A204.1 (cell line): Measurements from ENCODE around the gene UBE2I.

ENCODE experiments used
- FAIRE-seq: peaks from 2 replicates; lab custom pipeline; 2012; peaks lifted over from hg19 to GRCh38; lab: Jason Lieb, UNC

Gene UBE2I

GRCh38 chr16:1330931-1331711 lies 21.7 kb downstream of the UBE2I start:
- FAIRE-seq: no peak

DNA sequence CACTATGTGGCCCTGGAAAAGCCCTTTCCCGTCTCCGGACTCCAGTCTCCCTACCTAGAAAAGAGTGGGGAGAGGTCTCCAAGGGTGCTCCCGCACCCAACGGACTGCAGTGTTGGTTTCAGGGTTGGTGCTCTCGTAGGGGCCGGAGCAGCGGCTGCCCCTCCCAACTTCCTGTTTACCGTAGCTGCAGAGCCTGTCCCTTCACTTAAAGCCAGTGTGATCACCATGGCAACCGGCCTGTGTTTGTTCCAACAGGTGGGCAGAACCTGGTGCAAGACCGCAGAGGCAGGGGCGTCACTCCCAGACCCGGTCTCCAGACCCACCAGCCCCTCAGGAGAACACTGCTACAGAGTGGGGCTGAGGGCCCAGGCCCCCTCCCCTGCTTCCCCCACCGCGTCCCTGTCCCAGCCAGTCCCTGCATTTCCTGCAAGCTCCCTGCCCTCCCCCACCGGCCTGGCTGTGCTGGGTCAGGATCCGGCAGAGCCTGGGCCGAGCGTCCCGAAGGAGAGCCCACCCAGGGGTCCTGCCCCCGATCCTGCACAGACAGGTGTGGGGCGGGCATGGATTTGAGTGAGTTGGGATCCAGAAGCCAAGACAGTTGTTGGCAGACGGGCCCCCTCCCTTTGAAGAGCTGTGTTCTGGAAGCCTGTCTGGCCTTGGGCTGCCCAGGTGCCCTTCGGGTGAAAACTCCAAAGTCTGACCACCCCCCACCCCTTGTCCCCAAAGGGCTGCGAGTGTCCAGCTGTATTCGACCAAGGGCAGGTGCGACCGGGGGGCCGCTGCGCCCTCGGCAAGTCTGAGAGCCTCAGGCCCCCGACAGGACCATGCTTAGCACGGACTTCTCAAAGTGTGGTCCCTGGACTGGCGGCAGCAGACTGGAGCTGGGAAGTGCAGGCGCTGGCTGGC lies 22.5 kb downstream of the UBE2I start:
- FAIRE-seq: no peak

DNA sequence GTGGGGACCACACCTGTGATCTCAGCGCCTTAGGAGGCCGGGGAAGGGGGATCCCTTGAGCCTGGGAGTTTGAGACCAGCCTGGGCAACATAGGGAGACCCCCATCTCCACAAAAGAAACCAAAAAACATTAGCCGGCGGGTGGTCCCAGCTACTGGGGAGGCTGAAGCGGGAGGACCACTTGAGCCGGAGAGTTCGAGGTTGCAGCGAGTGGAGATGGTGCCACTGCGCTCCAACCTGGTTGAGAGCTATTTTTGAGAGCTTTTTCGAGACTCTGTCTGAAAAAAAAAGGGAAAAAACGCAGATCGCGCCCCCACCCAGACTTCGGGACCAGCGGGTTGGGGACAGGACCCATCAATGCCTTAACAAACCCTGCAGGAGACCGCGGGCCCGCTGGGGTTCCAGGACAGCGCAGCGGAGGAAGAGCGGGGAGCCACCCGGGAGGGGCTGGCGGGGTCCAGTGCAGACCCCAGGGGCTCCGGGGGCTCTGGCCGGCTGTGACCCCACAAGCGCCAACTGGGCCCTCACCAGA lies 23.2 kb downstream of the UBE2I start:
- FAIRE-seq: no peak

DNA sequence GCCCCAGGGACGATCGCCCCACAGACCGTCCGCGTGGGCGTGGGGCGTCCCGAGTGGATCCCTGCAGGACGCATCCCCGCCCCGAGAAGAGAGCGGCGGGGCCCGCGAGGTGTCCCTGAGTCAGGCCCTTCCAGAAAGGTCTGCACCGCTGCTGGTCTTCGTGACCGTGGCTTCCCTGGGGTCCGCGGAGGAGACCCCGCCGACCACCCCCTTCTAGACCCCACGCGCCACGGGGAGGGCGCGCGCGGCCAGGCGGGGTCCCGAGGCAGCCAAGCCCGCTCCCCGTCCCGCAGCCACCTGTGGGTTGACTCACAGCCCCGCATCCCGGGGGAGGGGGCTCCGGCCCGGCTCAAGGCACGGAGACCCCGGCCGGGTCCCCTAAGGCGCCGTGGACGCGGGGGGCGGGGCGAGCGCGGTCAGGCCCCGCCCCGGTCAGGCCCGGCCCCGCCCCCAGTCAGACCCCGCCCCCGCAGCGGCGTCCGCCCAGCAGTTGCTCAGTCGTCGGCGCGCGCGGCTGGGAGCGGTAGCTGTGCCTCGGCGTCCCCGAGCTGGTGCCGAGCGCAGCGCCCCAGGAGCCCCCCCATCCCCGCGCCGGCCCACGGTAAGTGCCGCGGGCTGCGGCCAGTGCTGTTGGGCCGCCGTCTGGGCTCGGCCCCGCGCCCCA lies 23.8 kb downstream of the UBE2I start, which contains the start of gene BAIAP3:
Gene BAIAP3, plus strand, starts transcription at position 497 of the 664 bp plus-strand sequence. CDS start 4,905 bp downstream, outside the sequence.
- FAIRE-seq: no peak

DNA sequence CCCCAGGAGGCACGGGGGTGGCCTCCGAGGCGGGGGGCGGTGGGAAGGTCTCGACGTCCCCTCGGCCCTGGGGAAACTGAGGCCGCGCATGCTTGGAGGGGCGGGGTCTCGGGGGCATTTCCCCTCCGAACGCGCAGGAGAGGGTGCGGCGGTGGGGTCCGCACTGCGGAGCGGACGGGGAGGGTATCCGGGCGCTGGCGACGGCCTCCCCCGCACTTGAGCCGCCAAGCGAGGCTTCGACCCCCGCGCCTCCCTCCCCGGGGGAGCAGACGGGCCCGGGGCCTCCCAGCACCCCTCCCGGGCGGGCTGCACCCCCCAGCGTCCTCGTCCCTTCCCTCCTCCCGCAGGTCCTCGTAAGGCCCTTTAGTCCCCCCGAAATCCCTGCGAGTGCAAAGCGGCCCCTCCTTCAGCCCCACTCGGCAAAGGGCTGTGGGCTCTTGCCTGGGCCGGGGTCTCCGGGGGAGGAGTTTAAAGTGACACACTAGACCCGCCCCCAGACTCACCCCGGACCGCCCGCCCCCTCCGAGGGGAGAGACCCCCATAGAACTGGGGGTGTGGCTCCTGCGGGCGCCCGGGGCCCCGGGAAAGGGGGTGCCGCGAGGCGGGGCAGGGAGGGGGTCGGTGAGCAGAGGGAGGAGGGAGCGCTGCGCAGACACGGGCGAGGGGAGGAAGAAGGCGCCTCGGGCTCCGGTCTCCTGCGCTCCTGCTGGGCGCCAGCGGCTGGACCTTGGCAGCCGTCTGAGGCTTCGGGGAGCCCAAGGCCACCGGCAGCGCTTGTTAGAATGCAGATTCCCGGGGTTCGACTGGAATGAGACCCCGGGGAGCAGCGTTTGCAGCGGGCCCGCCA lies 24.6 kb downstream of the UBE2I start:
- FAIRE-seq: no peak

DNA sequence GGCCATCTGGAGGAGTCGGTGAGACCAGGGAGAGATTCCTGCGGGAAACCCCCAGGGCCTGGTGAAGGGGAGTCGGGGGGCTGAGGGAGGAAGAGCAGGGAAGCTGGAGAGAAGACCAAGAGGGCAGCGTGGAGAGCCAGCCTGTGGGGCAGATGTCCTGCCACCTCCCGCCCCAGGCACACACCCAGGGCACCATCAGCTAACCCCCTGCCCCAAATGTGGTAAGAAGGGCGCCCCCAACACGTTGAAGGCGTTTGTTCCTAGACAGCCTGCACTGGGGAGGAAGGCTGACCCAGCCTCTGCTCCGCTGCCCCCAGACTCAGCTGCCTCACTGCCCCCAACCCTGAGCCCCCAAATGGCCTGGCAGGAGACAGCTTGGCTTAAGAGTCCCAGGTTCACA lies 25.3 kb downstream of the UBE2I start:
- no peak for FAIRE-seq

DNA sequence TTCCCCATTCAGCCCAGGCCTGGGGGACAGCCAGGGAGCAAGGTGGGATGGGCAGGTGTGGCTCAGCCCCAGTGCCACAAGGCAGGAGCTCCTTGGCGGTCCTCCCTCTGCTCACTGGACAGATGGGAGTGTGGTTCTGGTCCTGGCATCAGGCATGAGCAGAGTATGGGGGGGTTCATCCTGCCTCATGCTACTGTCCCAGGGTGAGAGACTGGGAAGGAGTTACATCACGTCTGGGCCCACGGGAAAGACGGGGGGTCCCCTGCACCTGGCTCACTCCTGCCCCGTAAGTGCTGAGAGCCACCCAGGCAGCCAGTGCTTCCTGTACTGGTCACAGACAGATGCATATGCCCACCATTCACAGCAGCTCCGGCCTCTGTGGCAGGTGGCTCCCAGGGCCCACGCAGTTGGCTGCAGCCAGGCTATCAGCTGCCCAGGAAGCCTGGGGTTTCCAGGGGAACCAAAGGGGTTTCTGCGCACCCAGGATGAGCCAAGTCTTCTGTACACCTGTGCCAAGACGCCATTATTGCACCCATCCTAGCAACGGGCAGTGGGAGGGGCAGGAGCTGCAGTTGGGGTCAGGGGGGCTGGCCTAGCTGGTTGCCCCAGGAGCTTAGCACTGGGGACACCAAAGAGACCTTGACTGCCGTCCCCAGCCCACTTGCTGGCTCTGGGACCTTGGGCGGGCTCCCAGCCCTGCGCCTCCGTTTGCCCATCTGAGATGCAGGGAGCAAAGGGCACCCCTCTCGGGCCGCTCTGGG lies 26.0 kb downstream of the UBE2I start:
- no peak for FAIRE-seq

DNA sequence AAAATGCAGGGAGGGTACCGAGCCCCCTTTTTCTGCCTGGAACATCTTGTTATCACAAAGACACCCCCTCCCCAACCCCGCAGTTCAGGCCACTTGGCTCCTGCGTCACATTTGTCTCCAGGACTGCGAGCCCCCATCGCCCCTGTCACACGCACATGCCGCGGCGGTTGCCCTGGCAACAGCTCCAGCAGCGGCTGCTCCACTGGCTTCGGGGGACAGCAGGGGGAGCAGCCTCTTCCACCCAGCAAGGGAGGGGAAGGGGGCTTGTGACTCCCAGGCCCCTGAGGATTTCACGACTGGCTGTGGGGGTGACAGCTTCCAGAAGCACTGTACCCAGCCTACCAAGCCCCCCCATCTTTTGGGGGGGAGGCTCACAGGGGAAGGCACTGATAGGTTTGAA lies 26.6 kb downstream of the UBE2I start:
- FAIRE-seq: no peak

DNA sequence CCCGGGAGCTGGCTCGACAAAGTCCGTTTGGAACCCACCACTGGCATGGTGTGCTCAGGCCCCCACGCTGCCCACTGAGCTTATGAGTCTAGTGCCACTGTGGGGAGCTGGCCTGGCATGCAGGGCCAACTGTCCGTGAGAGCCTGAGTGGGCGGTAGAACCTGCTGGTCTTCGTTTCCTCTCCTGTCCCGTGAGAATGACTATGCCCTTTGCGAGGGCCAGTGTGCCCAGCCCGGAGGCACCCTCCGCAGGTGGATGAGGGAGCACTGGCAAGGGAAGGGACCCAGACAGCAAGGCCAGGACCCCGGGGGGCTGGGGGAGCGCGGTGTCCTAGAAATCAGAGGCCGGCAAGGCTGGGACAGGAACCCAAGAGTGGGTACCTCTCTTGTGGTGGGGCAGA lies 27.2 kb downstream of the UBE2I start:
- no peak for FAIRE-seq

GRCh38 chr16:1337486-1337885 lies 28.1 kb downstream of the UBE2I start:
- FAIRE-seq: no peak

DNA sequence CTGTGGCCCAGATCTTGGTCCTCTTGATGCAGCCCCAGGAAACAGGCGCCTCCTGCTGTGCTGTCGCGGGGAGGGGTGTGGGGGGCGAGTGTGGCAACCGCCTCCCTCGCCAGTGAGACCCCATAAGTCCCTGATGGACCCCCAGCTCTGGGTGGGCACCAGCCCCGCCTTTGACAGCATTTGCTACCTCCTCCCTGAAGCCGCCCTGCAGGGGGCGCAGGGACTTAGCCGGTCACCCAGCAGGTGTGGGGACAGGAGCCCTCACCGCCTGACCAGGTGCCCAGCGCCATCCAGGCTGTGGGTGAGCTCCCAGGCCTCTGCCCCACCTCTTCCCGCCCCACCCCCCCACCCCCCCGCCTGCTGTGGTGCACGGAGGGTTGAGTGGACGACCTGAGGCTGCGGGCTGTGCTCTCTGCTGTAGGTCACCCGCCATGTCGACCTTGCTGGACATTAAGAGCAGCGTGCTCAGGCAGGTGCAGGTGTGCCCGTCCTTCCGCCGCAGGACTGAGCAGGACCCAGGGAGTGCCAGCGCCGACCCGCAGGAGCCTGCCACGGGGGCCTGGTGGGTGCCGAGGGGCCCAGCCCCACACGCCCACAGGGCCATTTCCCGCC lies 28.8 kb downstream of the UBE2I start:
- no peak for FAIRE-seq

DNA sequence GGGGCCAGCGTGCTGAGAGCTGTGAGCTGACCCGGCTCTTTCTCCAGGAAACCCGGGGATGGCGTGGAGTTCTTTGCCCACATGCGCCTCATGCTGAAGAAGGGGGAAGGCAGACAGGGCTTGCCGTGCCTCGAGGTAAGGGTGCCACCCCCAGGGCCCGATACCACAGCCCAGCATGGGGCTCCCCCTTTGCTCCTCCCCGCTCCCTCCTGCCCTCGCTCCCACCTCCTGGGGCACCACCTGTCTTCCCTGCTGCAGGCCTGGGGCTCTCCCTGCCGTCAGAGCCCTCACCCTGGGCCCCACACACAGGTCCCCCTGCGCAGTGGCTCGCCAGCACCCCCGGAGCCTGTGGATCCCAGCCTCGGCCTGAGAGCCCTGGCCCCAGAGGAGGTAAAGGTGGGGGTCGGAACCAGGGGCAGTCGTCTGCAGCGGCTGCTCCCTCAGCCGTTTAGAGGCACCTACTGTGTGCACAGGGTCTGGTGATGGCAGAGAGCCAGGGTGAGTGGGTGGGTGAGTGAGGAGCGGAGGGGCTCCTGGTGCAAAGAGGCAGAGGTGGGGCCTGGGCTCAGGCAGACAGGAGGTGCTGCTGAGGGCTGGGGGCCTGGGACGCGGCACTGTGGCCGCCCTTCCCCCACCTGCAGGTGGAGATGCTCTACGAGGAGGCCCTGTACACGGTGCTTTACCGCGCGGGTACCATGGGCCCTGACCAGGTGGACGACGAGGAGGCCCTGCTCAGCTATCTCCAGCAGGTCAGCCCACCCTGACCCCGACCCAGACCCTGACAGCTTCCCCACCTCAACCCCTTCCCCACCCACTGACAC lies 29.6 kb downstream of the UBE2I start:
- no peak for FAIRE-seq

DNA sequence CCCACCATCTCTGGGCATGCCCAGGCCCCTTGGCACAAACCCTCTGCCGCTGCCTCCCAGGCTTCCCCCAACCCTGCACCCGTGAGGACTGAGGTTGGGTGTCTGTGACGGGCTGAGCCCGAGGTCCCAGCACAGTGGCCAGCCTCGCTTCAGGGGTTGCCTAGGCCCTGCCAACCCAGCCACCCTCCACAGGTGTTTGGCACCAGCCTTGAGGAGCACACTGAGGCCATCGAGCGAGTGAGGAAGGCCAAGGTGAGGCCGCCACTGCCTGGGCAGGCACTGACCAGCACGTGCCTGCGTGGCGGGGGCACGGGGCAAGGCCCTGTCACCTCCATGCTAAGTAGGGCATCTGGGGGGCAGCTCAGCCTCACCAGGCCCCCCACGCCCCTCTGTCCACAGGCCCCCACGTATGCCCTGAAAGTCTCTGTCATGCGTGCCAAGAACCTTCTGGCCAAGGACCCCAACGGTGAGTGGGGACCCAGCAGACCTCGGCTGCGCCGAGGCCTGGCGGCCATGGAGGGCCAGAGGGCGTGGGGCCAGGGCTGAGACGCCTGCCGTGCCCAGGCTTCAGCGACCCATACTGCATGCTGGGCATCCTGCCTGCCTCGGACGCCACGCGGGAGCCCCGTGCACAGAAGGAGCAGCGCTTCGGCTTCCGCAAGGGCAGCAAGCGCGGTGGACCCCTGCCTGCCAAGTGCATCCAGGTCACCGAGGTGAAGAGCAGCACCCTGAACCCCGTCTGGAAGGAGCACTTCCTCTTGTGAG lies 31.5 kb downstream of the UBE2I start:
- no peak for FAIRE-seq

- no peak for FAIRE-seq
Measured at GRCh38 chr16:1341495-1342420, 32.3 kb downstream of the UBE2I start.

DNA sequence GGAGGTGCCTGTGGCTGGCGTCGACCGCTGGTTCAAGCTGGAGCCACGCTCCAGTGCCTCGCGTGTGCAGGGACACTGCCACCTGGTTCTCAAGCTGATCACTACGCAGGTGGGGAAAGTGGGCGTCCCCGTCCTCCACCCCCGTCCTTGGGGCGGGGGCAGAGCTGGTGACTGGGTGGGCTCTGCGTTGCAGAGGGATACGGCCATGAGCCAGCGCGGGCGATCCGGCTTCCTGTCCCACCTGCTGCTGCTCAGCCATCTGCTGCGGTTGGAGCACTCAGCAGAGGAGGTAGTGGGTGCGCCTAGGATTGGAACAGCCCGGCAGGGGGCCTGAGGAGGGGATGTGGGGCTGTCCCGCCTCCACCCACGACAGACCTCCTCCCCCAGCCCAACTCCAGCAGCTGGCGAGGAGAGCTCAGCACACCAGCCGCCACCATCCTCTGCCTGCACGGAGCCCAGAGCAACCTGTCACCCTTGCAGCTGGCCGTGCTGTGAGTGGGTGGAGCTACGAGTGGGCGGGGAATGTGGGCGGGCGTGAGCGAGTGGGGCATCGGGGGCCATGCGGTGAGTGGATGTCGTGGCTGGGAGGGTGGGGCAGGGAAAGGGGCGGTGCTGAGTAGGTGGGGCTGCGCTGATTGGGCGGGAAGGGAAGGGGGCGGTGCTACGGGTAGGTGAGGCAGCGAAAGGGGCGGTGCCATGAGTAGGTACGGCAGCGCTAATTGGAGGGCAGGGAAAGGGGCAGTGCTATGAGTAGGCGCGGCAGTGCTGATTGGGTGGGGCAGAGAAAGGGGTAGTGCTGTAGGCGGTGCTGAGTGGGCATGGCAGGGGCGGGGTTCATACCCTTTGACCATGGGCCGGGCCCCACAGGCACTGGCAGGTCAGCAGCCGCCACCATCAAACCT lies 33.3 kb downstream of the UBE2I start:
- peak; percentile 86 for FAIRE-seq

- FAIRE-seq: no peak
Measured at GRCh38 chr16:1343428-1344242, 34.2 kb downstream of the UBE2I start.
